Superior temporal gyrus (tissue), 1 donor: Measurements from ENCODE around the gene RRP15.

Experiments
- DNase-seq: peaks from one replicate; pipeline ENCODE4 v3.0.0-alpha.2; 2016; ENCODE audit errors: extremely low spot score

Gene RRP15, protein sequence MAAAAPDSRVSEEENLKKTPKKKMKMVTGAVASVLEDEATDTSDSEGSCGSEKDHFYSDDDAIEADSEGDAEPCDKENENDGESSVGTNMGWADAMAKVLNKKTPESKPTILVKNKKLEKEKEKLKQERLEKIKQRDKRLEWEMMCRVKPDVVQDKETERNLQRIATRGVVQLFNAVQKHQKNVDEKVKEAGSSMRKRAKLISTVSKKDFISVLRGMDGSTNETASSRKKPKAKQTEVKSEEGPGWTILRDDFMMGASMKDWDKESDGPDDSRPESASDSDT

DNA sequence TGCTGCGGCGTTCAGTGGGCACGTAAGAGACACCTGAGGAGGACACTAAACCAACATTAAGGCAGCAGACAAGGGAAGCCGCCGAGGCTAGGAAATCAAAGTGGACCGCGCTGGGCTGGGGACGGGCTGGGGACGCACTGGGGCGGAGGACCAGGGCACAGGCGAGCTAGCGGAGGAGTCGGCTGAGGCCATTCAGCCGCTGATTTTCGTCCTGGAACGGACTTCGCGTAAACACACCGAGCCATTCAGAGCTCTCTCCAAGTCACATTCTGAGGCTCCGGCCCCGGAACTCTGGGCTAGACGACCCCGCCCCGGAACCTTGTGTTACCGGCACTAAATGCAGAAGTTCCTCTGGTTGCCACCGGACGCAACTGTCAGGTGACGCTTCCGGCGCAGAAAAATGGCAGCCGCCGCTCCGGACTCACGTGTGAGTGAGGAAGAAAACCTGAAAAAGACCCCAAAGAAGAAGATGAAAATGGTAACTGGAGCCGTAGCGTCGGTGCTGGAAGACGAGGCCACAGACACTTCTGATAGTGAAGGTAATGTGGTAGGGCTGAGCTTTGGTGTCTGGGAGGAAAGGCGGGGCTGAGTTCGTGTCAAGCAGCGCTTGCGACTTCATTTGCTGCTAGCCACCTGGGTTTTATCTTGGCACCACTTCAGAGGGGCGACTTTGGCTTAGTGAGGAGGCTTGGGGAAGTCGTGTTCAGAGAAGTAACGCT, at the start of gene RRP15:
Gene RRP15, plus strand, starts transcription at position 377 of the 719 bp plus-strand sequence. Its CDS starts 24 bp downstream, at position 401.
- DNase-seq: peak; percentile 93

DNA sequence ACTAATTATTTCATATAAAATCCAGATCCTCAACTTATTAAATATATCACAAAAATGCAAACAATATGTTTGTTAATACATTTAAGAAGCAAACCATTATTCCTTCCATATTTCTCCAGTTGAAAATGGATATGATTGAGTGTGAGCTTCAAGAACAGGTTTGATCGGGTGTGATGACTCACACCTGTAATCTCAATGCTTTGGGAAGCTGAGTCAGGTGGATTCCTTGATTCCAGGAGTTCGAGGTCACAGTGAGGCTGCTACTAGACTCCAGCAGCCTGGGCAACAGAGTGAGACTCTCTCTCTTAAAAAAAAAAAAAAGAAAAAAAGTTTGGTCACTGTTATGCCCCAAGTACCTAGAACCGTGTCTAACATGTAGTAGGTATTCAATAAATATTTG, 42.9 kb upstream of the RRP15 start:
- no peak for DNase-seq

DNA sequence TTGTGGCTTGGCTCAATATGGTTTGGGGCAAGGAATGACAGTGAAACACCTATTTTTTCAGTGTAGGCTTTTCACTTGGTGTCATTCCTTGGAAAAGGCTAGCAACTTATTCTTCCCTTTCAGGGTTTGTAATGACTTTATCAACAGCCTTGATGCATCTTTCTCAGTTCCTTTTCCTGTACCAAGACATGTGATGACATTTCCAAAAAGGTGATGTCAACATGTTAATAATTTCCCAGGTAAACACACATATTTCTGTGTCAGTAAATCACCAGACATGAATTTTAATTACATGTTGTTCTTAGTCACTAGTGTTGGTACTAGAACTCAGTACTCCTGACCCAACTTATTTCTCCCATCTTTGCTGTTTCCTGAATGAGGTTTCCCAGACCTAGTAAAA, 37.8 kb upstream of the RRP15 start:
- DNase-seq: no peak

DNA sequence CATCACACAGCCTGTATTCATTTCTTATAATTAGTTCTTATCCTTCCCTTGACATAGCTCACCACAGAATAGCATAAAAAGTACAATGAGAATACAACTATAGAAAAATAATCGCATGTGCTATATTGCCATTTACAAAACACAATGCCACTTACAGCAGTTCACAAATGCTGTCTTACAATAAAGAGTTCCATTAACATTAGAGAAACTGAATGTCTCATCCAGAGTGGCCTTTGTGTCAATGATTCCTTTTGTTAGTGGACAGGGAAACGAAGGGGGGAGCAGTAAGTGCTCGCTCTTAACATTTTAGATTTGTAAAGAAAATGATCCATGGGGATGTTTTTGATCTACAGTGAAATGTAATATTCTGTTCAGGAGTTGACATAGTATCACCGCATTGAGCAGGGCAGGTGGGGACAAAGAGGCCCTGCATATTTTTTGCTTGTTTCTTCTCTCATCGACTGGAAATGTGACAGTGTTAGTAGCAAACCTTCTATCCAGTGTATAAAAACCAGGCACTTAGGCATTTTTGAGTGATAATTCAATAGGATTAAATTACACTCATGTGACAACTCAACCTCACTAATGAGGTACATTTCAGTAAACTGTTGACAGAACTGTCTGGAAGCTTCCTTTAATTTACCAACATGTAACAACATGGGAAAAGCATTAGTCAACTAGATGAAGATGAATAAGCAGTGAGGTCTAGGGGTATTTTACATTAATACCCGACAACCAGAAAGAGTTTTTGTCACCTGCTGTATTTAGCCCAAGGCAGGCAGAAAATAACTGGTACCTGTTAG, 35.6 kb upstream of the RRP15 start:
- no peak for DNase-seq

DNA sequence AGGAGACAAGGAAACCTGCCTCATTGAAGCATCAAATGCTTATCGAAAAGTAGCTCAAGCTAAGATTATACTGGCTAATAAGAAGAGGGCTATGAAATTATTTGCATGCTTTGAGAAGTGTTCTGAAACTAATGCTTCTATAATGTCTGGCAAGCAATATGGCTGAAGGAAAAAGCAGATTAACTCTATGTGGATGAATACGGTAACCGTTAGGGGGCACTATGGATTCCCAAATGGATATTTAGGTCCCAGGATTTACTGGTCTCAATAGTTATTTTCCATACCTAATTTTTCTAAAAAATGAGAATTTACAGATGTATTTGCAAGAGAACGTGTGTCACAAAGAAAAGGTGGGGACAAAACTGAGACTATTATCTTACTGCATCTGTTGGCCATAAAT, 34.6 kb upstream of the RRP15 start:
- DNase-seq: no peak

DNA sequence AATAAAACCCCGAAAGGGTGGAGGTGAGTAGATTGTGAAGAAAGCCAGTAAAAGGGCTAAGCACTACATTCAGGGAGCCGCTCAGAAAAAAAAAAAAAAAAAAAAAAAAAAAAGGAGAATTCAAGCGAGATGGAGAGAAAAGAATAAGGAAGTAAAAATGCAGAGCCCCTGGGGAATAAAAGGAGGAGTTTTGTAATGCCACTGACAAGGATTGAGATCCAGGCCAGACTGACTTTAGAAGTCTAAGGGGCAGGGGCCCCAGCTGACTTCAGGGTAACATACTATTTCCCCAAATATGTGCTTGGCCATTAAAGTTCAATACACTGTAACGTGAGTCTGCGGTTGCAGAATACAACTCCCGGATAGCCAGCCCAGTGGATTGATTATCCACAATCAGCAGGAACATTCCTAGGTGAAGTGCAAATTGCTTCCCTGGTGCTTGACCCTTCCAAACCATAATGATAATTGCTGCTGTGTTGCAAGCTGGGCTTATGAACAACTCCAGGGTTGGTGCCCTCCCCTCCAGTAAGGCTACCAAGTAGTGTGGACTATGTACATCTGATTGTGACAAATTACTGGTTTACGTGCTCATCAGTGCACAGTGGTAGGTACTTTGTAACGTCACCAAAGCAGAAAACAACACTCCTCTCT, 30.7 kb upstream of the RRP15 start:
- no peak for DNase-seq

DNA sequence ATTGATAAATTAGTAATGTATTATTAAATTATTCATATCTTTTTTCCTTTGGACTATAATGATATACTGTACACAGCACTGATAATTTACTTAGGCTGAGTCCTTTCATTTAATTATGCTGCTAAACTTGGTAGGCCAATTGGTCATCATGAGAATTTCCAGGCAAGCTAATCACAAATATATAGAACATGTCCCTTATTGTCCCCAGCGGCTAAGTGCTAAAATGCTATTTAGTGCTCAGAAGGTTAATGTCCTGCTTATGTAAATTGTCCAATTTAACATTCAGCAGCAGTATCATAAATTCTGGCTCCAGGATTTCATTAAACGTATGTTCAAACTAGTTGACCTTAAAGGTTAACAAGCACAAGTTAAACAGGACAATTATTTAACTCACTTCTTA, 30.0 kb upstream of the RRP15 start:
- DNase-seq: no peak

DNA sequence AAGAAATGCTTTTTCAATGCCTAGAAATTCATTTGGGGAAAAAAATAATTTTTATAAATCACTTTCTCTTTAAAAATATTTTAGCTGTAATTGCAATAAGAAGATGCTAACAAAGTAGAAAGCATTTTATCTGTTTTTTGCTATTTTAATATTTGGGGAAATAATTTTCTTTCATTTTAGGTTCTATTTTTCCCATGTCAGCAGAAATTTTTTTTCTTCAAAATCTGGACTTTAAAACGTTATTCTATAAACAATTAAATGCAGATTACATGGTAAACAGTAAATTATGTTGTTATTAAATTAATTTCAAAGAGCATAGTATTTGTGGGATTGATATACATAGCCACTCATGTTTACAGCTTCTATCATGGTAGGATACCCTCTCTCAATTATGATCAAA, 27.7 kb upstream of the RRP15 start:
- no peak for DNase-seq

DNA sequence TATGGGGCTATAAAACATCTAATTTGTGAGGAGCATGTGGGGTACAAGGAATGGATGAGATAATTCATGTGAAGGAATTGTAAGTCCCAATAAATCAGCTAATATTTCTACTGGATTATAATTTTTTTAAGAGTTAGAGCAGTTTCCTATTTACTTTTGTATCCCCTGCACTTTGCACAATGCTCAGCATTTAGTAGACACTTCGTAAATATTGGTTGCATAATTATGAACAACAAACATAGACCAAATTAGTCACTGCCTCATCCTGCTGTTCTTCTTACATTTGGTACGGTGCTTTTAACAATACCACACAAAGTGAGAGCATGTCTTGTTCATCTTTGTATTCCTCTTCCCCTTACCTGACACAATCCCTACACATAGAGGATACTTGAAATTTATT, 27.1 kb upstream of the RRP15 start:
- no peak for DNase-seq

DNA sequence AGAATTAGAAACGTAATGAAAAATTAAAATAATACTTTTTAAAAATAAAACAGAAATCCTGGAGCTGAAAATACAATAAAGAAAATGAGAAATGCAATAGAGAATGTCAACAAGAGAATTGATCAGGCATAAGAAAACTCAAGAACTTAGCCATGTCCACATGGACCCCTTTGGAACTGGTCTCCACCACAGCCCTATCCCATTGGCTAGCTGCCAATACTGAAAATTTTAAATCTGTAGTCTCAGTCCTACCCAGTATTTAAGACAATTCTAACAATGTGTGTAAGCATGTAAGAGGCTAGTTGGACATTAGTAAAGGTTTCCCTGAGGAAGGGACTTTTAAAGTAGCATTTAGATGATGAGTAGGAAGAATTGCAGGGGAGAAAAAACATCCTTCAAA, 25.8 kb upstream of the RRP15 start:
- no peak for DNase-seq

DNA sequence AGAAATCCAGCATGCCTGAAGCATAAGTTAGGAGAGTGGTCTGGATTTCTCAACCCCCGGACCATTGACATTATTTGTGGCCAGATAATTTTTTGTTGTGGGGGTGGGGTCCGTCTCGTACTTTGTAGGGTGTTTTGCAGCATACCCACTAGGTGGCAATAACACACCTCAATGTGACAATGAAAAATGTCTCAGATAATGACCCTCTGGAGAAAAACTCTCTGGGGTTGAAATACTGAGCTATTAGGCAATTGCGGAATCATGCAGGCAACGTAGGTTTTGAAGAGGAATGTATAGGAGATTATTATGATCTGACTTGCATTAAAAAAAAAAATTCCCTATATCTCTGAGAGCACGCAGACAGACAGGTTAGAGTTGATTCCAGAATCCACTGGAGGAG, 25.3 kb upstream of the RRP15 start:
- no peak for DNase-seq

DNA sequence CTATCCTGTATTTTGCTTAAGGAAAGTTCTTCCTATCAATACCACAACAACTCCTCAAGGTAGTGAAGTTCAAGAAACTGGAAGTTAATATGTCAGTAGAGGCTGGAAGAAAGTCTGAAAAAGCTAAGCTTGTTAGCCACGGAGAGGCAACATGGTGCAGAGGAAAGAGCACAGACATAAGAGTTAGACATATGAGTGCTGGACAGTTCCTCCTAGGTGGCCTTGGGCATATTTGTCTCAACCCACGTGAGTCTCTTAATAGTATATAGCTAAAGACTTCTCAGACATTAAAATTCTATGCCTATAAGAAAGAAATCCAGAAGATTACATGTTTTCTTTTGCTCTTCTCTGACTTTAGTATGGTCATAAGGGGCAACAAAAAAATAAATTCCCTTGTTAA, 22.8 kb upstream of the RRP15 start:
- DNase-seq: no peak

DNA sequence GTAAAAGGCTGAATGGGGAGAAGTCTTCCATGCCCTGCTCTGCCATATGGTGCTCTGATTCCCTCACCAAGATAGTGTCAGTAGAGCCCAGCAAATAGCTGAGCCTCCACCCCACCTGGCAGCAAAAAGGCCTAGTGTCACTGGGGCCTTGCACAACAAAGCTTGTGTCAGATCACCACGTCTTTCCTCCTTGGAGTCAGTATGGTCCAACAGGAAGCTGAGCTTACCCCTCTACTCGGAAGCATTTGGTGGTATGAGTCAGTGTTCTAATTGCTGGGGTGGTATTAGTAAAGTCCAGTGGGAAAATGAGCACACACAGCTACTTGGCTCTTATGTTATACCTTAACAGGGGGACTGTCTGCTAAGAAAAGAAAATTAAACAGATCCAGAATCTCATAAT, 18.7 kb upstream of the RRP15 start:
- no peak for DNase-seq

DNA sequence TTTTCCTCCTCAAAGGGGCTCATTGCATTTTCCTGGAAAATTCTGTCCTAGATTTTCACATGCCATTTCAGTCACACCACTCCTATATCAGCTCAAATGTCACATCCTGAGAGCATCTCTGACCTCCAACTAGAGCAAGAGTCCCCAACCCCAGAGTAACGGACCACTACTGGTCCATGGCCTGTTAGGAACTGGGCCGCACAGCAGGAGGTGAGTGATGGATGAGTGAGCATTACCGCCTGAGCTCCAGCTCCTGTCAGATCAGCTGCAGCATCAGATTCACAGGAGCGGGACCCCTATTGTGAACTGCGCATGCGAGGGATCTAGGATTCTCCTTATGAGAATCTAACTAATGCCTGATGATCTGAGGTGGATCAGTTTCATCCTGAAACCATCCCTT, 12.7 kb upstream of the RRP15 start:
- DNase-seq: no peak

DNA sequence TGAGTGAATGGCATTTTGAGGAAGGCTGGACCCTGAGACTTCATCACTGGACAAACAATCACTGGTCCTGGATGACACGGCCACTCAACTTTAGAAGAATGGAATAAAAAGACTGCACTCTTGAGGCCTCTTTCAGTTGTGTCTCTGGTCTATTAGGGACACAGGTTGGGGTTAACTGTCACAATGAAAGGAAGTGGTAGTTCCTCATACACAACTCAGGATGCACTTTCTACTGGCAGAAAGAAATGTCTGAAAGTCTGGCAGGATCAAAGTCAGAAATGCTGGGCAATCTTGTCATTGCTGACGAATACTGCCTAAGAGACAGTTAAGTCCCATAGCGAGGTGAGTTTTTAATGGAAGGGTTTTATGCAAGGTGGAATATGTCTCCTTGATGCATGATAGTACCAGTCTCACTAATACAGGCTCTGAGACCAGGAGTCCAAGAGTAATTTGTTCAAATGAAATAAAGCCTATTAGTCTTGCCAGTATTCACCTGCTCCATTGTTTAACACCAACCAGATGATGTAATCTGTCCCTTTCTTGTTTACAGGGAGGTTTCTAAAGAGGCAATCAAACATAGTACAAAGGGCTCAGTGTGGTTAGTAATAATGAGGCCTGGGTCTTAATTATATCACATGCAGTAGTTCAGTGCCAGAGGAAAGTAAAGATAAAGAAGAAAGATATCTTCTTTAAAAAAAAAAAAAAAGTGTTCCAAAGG, 11.2 kb upstream of the RRP15 start:
- DNase-seq: no peak

DNA sequence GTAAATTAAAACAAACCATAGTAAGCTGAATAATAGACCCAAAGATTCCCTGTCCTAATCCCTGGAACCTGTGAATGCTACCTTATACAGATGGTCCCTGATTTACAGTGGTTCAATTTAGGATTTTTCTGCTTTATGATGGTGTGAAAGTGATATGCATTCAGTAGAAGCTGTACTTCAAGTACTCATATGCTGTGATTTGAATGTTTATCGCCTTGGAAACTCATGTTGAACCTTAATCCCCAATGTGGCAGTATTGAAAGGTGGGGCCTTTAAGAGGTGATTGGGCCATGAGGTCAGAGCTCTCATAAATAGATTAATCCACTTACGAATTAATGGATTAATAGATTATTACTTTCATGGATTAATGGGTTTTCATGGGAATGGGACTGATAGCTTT, 10.6 kb upstream of the RRP15 start:
- no peak for DNase-seq

DNA sequence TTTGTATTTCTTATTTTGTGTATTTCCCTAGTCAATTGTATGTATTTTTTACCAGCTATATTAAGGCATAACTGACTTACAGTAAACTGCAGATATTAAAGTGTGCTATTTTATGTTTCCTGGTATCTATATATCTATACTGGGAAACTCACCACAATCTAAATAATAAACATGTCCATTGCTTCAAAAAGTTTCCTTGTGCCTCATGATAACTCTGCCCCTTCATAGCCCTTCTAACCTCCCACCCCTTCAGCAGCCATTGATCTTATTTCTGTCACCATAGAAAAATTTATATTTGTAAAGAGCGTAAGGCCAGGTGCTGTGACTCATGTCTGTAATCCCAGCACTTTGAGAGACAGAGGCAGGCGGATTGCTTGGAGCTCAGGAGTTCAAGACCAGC, 9.3 kb upstream of the RRP15 start:
- DNase-seq: no peak

DNA sequence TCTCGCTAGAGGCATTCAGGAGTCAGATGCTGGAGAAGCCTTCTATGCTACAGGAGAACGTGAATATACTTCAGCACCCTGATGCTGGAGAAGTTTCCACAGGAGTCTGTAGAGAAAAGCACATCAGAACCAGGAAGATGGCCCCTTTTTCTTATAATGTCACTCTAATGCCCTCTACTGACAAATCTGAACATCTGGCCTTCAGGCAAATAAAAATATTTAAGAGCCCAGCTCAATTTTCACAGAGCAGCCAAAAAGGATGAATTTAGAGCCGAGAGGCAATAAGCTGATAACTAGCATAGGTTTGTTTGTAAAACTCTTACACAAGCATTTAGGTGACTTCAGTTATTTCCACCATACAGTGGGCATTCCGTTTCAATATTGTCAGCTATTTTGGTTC, 3.8 kb upstream of the RRP15 start:
- DNase-seq: no peak

DNA sequence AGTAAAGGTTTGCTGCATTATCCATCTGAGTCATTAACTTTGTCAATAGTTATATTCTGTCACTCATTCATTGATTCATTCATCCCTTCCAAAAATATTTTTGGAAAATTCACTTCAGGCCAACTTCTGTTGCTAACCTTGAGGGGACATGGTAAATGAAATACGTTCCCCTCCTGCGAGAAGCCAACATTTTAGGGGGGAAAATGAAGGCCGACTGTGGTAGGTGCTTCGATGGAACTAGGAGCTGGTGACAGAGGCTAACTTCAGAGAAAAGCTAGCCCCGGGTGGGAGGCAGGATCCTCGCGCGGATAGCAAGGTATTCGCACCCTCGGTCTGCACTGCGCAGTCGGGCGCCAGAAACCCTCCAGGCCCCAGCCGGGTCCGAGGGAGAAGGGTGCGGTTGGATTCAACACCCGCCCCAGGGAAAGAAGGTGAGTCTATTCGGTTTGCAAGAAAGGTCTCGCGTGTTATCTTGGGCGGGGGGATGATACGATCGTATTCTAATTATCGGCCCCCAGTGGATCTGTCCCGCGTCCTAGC, 646 bp upstream of the RRP15 start:
- DNase-seq: peak; percentile 32

DNA sequence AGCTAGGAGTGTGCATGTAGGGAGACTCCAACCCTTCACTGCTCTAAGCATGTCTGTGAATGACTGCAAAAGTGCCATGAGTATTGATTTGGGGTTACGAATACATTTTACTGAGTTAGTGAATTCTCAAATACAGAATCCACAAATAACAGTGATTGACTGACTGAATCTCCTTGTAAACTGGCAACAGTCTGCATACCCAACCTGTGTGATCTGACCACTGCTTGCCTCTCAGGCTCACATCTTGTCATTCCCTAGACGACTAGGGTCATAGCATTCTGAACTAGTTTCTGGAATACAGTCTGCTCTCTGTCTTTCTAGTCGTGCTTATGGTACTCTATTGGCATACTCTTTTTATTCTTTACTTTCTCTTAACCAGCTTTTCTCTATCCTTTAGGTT, 7.4 kb downstream of the RRP15 start:
- no peak for DNase-seq

DNA sequence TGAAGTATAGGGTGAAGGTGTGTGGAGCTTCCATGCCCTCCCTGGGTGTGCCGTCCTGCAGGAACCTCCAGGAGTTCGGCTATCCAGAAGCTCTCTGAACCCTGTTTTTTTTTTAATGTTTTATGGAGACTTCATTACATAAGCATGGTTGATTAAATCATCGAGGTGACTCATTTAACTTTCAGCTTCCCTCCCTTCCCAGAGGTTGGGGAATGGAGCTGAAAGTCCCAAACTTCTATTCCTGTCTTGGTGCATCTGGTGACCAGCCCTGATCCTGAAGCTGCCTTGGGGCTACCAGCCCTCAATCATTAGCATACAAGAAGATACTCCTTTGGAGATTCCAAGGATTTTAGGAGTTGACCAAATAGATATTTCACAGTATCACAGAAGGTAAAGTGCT, 9.5 kb downstream of the RRP15 start:
- no peak for DNase-seq
